Stimulated activated CD4-positive, alpha-beta T cell treated with anti-CD3 and anti-CD28 coated beads, Interleukin-2, amount 100 ng/mL, for 4 hours (primary cell): Measurements from ENCODE around the gene ZSWIM8.
"Not testable (repeated sequence)": the region's sequence is repeated elsewhere in the genome, so short reads cannot be mapped to it uniquely, and the experiment has no call there.

Source experiments
- DNase-seq: peaks from one replicate; pipeline ENCODE4 v3.0.0-alpha.2; 2020; ENCODE audit warnings: low read depth

The ZSWIM8 gene

DNA sequence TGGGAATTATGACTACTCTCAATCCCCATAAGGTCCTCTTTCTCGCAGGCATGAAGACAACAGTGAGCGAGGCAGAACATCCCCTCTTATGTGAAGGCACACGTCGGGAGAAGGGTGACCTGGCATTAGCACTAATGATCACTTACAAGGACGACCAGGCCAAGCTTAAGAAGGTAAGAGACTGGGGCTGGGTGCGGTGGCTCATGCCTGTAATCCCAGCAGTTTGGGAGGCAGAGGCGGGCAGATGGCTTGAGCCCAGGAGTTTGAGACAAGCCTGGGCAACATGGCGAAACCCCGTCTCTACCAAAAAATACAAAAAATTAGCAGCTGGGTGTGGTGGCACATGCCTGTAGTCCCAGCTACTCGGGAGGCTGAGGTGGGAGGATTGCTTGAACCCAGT lies 10.1 kb downstream of the ZSWIM8 start:
- not testable (repeated sequence) for DNase-seq

GRCh38 chr10:73796035-73796434 lies 10.6 kb downstream of the ZSWIM8 start:
- DNase-seq, result not testable (repeated sequence)

GRCh38 chr10:73796766-73797165 lies 11.4 kb downstream of the ZSWIM8 start:
- no peak for DNase-seq

- no peak for DNase-seq
These were observed 12.1 kb downstream of the ZSWIM8 start for GRCh38 chr10:73797324-73798025.

DNA sequence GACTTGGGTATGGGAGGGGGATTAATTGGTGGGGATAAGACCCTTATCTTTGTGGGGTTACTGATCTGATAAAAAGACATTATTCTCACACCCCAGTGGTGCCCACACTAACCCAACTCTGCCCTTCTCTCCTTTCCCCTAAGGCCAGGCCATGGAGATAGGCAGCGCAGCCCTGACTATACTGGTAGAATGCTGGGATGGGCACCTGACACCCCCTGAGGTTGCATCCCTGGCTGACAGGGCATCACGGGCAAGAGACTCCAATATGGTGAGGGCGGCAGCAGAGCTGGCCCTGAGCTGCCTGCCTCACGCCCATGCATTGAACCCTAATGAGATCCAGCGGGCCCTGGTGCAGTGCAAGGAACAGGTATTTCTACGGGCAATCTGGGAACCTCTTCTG lies 12.7 kb downstream of the ZSWIM8 start:
- DNase-seq, result no peak

DNA sequence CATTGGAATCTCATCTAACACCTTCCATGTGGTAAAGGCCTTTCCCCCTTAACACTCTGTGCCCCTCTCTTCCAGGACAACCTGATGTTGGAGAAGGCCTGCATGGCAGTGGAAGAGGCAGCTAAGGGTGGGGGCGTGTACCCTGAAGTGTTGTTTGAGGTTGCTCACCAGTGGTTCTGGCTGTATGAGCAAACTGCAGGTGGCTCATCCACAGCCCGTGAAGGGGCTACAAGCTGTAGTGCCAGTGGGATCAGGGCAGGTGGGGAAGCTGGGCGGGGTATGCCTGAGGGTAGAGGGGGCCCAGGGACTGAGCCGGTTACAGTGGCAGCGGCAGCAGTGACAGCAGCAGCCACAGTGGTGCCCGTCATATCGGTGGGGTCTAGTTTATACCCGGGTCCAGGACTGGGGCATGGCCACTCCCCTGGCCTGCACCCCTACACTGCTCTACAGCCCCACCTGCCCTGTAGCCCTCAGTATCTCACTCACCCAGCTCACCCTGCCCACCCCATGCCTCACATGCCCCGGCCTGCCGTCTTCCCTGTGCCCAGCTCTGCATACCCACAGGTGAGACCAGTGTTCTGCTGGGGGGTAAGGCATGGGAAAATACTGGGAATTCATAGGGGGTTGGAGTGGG lies 13.6 kb downstream of the ZSWIM8 start:
- no peak for DNase-seq

GRCh38 chr10:73799899-73800559 lies 14.6 kb downstream of the ZSWIM8 start:
- no peak for DNase-seq

- DNase-seq, result no peak
These were observed 15.3 kb downstream of the ZSWIM8 start for GRCh38 chr10:73800560-73801252.

- DNase-seq, result no peak
These were observed 15.8 kb downstream of the ZSWIM8 start for GRCh38 chr10:73801253-73801590.

DNA sequence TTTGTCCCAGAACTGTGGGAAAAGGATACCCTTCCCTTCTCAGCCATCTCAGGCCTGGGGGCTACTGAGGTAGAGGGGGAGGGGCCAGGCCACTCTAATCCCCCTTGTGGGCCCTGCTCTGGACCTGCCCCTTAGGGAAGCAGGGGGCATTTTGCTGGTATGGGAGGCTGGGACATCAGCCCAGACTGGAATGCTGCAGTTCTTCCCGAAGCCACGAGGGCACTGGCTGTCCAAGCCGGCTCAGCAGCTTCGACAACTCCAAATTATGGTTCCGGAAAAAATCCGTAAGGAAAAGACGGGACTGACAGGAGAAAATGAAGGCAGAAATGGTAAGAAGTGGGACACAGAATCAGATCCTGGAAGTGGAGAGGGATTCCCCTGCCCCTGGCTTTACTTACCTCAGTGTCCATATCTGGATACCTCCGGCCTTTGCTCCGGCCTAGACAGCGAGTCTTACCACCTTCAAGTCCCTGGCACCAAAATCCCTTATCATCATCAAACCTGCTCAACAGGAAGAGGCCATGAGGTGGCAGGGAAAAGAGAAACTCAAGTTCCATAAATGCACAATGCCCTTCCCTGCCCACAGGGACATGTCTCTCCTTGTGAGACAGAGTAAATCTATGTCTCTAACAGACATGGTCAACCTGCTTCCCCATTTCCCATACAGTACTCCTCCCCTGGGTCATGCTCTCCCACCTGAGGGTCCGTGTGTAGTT lies 17.0 kb downstream of the ZSWIM8 start:
- no peak for DNase-seq

- DNase-seq, result no peak
These were observed 18.4 kb downstream of the ZSWIM8 start for GRCh38 chr10:73803680-73804286.

GRCh38 chr10:73806176-73806950 lies 21.0 kb downstream of the ZSWIM8 start:
- DNase-seq, result no peak

DNA sequence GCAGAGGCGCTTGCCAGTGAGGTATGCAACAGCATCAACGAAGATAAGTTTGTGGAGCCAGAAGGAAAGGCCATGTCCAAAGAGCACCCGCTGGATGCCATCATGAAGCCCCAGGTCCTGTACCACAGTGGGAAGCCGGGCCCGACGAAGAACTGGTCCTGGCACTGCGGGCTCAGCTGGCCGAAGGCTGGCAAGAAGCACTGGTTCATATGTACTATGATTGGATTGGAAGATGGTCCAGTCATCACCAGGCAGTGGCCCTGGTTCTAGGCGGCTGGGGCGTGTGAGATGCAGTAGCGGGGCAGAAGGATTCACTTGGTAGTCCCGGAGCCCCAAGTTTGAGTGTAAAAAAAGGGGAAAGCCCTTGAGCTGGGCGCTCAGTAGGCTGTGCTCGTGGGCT lies 22.1 kb downstream of the ZSWIM8 start:
- DNase-seq, result no peak

DNA sequence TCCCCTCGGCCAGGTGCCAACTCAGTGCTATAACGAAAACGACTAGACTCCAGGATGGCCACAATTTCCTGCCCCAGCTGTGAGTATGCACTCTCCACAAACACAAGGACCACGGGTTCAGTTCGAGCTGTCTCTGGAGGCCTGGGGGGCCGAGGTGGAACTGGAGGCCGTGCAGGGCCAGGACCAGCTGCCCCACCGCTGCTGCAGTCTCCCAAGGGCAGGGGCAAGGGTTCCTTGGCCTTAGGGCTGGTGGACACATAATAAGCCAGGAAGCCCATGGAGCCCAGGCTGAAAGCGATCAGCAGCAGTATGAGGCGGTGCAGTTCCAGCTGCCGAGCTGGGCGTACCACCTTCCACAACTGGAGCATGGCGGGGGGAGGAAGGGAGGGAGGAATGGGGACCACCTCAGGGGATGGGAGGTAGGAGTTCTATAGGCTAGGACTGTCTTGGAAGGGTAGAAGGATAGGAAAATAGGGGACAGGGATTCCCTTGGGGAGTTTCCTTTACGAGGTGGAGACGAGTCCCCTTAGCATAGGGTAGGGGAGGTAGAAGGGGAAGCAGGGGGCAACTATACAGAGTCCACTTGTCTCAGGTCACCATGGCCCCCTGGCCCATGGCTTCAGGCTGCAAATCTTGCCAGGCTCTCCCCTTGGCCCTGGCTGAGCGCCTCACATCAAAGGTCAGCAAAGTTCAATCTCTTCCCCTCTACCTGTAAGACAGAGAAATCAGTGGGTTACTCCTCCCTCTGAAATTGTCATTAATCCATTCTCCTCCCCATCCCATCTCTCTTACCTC lies 22.8 kb downstream of the ZSWIM8 start:
- no peak for DNase-seq

DNA sequence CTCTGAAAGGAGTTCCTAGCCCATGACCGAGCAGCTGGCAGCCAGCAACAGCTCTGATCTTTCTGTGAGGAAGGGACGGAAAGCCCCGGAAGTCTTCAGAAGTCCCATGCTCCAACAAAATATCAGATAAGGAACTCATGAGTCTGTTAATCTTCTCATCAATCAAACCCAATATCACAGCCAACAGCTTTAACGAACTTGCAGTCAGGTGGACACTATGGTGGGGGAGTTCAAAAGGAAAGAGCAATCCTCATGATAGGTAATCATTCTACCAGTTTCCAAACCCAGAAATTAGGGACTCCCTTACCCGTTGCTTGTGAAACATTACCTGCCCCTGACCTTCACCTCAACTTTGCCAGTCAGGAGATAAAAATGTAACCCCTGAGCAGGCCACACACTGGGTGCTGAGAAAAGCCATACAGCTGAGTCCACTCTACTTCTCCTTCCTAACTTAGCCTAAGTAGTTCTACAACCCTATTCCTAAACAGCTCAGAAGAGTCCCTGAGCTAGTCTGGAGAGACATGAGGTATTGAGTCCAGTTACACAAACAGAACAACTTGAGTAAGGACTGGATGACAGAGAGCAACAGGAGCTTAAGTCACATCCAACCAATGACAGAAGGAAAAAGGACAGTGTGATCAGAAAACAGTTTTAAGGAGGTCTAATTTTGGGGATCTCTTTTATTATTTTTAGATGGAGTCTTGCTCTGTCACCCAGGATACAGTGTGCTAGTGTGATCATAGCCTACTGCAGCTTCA lies 23.8 kb downstream of the ZSWIM8 start:
- DNase-seq, result no peak

DNA sequence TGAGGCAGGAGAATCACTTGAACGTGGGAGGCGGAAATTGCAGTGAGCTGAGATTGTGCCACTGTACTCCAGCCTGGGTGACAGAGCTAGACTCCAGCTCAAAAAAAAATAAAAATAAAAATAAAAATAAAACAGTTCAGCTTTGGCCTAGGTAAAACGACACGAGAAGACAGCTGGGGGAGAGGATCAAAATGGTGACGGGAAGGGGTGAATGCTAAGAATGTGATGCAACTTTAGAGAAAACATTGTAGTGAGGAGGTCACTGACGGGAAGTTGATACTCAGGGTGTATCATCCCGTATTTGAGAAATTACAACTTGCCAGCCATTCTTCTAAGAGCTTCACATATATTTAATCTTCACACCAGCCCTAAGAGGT lies 24.9 kb downstream of the ZSWIM8 start:
- no peak for DNase-seq

DNA sequence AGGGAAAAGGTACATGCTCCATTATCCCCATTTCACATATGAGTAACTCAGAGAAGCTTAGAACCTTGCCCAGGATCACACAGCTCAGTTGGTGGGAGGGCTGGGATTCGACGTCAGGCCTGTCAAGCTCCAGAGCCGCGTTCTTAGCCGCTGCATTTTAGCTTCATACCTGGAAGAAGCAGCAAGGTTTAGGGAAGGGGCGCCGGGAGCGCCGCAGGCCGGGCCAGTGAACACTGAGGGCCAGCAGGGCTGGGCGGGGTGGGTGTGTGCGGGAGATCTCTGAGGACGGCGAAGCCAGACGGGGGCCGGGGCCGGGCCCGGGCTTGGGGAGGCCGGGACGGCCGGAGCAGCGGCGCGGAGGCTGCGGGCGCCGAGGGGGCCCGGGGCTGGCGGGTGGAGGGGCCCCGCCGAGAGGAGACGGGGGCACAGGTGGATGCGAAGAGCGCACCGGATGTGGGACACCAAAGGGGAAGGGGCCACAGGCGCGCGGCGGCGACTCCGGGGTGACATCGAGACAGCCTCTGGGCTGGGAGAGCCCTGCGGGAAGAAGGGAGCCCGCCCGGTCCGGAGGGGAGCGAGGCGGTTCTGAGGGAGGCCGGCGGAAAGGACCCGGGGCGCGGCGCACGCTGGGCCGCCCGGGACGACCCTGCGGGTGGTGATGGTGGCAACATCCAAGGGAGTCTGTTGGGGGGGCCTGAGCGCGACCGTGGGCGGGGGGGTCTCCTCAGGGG lies 25.5 kb downstream of the ZSWIM8 start:
- DNase-seq, result peak; percentile 29

- DNase-seq, result no peak
These were observed 27.3 kb downstream of the ZSWIM8 start for GRCh38 chr10:73812657-73813056.

- no peak for DNase-seq
These were observed 27.9 kb downstream of the ZSWIM8 start for GRCh38 chr10:73813333-73813732.
